HG03135 (cell line): Measurements from ENCODE around the gene LDLRAD1.
"Not testable (repeated sequence)": the region's sequence is repeated elsewhere in the genome, so short reads cannot be mapped to it uniquely, and the experiment has no call there.

Experiments
- ATAC-seq: cut with Tn5 transposase; IDR thresholded peaks from one replicate; pipeline ENCODE4 v1.9.1; 2021; ENCODE audit warnings: mild to moderate bottlenecking, moderate library complexity; ENCODE audit not compliant: unreplicated experiment

LDLRAD1 gene

DNA sequence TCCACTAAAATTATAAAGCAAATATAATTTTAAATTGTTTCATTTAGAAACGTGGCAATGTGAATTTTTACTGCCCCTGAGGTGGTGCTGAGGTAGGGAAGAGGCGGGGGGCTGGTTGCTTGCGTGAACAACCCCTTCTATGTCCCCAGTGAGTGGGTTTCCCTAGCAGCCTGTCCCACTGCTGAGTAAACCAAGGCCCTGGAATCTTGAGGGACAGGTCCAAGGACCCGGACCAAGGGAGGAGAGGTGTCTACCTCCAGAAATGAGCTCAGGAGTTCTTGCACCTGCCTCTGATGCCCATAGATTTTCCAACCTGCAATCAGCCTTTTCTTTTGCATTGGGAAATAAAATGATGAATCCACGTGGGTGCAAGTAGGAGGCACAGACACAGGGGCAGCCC is 649 bp upstream of the LDLRAD1 start:
- no peak for ATAC-seq

DNA sequence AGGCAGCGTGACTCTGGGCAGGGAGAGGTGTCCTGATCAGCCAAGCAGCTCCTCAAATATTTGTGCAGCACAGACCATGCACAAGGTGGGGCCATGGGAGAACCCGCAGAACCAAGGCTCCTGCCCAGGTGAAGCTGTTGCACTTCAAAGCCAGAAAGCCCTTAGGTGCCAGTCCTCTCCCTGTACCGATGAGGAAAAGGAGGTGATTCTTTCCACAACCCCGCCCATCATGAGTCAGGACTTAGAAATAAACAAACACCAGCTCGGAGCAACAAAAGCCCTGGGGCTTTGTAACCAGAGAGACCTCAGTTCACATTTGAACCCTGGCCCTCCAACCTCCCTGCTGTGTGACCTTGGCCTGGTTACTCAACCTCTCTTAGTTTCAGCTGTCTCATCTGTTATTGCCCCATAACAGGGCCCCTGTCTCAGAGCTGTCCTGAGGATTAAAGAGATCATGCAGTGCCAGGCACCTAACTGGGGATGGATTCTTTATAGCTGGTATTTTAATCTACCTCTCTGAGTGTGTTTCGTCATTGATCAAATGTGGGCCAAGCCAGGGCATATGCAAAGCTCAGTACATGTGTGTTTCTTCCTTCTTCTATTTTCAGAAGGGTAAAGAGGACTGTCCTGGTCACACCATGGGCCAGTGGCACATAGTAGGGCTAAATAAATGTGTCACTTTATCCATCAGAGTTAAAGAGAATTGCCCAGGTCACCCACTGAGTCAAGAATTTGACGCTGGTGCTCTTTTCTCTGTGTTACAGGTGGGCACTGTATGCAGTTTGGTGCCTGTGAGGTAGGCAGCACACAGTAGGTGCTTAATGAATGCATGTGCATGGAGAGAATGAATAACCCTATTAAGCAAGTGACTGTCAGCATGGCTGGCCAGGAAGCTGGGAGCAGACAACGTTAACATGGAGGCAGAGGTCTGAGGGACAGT is 1.4 kb downstream of the LDLRAD1 start:
- ATAC-seq, result no peak

DNA sequence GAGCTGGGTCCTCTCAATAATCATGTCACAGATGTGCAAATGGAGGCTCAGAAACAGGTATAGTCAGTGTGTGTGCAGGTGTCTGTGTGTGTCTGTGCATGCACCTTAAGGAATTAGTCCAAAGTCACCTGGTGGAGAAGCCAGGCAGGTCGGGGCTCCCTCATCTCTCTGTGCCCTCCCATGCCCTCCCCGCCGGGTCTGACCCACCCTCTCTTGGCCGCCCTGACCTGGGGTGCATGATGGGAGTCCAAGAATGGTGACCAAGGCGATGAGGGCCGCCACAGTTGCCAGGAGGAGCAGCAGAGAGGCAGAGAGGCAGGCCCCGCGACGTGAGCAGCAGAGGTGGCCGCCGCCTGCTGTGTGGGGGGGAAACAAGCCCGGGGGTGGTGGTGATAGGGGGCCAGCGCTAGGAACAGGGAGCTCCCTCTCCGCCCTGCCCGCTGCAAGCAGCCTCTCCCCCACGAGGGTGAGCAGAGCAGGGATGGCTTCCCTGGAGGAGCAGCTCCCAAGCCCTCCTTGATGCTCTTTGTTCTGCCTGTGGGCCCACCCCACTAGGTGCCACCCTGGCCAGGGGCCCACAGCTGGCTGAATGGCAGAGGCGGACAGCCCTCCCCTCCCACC is 3.9 kb downstream of the LDLRAD1 start:
- ATAC-seq, result no peak

DNA sequence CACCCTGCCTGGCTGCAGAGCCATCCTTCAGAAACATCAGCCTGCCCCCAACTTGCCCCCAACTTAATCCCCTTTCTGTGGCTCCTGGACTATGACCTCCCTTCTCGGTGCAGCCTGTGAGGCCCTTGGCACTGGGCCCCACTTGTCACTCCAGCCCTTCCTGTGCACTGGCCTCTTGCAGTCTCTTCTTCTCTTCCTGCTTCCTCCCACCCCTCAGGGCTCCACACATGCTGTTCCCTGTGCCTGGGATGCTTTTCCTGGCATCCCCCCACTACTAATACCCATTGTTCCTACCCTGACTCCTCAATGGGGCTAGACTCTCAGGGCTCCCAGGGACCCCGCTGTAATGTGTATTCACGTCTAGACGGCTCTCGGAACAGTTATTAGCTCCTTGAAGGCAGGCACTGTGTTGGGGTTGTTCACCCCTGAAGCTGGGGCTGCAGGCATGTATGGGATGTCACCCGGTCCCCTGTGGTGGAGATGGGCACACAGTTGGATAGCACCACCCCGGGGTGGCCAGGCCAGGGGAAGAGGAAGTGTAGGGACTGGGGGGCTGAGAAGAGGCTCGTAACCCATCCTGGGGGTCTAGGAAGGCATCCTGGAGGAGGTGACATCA is 4.5 kb downstream of the LDLRAD1 start:
- ATAC-seq, result no peak

DNA sequence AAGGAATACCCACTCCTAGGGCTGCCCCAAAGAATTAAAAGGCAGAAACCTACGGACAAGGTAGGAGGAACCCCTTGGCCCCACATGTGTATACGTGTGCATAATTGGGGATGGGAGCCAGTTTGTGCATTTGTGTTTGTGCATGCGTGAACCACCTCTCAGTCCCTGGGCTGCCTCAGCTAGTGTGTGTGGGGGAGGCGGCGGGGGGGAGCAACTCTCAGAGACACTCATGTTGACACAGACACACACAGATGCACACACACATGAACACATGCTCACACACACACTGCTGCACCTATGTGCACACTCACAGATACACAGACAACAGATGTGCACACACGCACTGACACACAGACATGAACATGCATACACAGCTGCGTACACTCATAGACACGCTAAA is 5.1 kb downstream of the LDLRAD1 start:
- no peak for ATAC-seq

DNA sequence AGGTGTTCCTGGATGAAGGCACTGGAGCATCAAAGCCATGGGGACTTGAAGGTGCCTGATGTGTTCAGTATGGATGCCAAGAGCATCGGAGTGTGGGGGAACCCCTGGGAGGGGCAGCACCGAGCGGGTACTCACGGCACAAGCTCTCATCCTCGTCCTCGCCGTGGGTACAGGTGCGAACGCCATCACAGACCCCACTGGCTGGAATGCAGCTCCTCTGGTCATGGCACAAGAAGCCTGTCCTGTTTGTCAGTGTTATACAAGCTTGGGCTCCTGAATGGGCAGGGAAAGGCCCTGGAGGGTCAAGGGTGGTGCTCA is 6.0 kb downstream of the LDLRAD1 start:
- ATAC-seq, result no peak

DNA sequence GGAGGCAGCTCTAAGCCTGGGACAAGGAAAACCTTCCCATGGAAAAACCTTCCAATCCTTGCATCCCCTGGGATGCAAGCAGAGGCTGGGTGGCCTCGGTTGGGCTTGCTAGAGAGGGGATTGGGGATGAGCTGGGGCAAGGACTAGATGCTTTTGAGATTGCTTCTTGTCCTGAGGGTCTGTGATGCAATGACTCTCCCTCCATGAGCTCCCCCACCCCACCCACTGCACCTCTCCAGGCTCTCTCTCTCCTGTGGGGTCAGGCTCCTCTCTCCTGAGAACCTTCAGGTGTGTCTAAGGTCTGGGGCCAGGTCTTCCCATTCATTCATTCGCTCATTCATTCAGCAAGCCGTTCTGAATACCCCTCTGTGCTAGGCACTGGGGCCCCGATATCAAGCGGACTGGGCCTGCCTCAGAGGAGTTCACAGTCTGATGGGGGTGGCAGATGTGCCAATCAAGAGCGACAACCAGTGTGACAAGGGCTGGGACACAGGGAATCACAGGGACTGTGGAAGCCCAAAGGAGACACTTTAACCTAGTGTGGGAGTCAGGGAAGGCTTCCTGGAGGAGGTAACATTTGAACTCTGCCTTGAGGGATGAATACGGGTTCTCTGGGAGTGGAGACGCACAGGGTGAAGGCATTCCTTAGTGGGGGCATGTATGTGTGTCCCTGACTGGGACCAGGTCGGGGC is 6.5 kb downstream of the LDLRAD1 start:
- ATAC-seq, result no peak

DNA sequence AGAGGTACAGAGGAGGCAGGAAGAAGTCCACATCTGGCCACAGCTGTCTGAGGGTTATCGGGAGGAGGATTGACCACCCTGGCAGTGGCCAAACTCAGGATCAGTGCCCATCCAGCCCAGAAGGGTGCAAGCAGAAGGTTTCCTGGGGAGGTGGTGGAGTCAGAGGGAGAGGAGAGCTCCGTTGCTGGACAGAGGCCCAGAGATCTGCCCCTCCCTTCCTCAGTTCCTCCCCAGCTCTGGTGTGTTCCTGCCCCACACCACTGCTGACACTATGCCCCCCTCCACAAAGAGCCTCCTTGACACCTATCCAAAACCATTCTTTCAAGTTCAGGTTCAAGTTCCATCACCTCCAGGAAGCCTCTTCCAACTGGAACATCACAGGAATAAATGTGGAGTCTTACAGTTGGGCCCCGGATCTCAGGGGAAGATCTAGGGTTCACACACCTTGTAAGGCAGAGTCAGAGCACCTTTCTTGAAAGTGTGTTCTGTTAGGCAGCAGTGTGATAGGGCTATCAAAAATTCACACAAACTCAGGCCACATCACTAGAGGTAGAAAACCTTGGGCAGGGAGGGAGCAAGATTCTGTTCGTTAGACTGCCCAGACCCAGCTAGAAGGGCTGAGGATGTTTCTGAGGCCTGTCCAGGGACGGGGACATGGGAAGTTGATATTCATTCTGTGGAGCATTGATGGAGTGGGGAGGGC is 7.4 kb downstream of the LDLRAD1 start:
- ATAC-seq, result no peak

DNA sequence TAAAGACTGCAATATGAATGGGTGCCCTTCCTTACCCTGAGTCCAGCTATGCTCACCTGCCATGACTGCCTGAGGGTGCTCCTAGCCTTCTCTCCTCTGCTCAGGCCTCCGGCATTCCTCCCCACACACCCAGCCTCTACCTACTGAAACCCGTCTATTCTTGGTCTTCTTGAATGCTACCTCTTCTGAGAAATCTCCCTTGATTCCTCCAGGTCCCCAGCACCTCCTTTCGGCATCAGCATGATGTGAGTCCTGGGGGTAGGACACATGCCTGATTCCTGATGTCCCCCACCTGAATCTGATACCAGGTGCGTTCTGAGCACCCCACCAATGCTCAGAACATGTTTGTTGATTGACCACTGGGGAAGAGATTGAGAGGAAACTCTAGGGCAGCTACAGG is 8.6 kb downstream of the LDLRAD1 start:
- ATAC-seq, result no peak

DNA sequence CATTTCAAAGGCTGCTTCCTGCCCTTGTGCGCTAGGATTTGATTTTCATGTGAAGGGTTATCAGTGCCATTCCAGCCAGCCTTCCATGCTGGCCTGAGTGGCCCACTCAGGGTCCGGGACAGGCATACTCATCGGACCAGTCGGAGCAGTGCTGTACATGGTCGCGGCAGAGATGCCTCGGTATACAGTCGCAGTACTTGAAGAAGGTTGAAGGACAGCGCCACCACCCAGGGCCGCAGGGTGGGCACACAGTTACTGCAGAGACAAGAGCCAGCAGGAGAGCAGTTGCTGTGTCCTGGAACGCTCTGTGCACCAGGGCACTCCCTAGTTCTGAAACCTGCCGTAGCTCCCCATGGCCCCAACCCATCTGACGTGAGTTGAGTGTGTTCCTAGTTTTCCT is 9.1 kb downstream of the LDLRAD1 start:
- ATAC-seq, result no peak

DNA sequence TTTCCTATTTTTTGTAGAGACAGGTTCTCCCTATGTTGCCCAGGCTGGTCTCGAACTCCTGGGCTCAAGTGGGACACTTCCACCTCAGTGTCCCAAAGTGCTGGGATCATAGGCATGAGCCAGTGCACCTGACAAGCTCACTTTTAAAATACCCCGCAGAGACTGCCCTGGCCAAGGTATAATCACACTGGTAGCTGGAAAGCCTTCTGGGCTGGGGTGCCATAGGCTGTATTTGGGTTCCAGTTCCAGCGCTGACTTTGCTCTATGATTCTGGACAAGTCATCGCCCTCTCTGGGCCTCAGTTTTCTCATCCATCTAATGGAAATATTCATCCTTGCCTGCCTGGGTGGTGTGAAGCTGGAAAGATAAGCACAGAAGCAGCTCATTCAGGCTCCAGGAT is 10.4 kb downstream of the LDLRAD1 start:
- no peak for ATAC-seq

DNA sequence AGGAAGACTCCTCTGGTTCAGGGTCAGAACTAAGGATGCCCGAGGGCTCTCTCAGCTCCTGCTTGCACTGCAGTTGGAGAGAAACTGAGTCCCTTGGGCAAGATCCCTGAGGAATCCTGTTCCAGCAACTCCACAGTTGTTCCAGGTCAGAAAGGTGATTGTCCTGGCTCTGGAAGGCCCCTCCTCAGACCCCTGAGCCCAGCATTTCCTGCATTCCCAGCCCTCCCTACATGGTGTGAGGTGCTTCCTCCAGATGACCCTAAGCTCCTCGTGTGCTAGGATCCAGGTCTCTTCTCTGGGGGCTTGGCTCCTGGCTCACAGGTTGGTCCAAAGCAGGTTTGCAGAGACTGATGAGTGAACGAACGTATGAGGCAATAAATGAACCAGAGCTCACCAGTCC is 11.5 kb downstream of the LDLRAD1 start:
- no peak for ATAC-seq

DNA sequence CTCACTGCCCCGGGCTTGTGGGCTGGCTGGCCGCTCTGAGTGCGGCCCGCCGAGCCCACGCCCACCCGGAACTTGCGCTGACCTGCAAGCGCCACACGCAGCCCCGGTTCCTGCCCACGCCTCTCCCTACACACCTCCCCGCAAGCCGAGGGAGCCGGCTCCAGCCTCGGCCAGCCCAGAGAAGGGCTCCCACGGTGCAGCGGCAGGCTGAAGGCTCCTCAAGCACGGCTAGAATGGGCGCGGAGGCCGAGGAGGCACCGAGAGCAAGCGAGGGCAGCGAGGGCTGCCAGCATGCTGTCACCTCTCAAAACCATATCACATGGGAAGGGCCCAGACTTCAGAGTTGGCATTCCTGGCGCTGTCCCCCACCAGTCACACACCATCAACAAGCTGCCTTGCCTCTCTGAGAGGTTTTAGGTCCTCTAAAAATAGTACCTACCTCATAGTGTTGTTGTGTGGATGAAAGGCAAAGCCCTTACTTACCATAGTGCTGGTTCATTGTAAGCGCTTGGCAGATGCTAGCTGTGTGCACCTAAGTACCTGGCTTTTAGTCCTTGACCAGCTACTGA is 13.4 kb downstream of the LDLRAD1 start:
- no peak for ATAC-seq

DNA sequence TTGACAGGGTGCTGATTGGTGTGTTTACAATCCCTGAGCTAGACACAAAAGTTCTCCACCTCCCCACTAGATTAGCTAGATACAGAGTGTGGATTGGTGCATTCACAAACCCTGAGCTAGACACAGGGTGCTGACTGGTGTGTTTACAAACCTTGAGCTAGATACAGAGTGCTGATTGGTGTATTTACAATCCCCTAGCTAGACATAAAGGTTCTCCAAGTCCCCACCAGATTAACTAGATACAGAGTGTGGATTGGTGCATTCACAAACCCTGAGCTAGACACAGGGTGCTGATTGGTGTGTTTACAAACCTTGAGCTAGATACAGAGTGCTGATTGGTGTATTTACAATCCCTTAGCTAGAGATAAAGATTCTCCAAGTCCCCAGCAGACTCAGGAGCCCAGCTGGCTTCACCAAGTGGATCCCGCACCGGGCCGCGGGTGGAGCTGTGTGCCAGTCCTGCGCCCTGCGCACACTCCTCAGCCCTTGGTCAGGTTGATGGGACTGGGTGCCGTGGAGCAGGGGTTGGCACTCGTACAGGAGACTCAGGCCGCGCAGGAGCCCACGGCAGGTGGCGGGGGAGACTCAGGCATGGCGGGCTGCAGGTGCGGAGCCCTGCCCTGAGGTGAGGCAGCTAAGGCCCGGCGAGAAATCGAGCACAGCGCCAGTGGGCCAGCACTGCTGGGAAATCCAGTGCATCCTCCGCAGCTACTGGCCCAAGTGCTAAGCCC is 14.1 kb downstream of the LDLRAD1 start:
- not testable (repeated sequence) for ATAC-seq

DNA sequence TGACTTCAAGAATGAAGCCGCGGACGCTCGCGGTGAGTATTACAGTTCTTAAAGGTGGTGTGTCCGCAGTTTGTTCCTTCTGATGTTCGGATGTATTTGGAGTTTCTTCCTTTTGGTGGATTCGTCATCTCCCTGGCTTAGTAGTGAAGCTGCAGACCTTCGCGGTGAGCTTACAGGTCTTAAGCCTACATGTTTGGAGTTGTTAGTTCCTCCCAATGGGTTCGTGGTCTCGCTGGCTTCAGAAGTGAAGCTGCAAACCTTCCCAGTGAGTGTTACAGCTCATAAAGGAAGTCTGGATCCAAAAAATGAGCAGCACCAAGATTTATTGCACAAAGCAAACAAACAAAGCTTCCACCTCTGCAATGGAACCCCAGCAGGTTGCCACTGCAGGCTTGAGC is 14.7 kb downstream of the LDLRAD1 start:
- no peak for ATAC-seq

DNA sequence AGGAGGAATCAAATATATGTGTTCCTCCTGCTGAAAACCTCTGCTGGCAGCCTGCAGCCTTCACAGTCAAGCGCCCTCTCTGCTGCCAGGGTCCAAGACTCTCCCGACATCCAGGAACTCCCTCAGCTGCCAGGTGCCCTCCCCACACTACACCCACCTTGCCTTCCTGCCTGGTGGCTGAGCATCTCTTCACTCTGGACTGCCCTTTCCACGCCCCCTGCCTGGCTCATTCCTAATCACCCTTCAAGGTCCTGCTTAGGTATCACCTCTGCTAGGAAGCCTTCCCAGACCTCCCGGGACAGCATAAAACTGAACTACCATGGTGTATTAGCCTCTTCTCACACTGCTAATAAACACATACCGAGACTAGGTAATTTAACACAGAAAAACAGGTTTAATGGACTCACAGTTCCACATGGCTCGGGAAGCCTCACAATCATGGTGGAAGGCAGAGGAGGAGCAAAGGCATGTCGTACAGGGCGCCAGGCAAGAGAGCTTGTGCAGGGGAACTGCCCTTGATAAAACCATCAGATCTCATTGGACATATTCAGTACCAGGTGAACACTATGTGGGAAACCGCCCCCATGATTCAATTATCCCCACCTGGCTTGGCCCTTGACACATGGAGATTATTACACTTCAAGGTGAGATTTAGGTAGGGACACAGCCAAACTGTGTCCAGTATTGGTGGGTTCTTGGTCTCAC is 15.3 kb downstream of the LDLRAD1 start:
- ATAC-seq, result no peak

DNA sequence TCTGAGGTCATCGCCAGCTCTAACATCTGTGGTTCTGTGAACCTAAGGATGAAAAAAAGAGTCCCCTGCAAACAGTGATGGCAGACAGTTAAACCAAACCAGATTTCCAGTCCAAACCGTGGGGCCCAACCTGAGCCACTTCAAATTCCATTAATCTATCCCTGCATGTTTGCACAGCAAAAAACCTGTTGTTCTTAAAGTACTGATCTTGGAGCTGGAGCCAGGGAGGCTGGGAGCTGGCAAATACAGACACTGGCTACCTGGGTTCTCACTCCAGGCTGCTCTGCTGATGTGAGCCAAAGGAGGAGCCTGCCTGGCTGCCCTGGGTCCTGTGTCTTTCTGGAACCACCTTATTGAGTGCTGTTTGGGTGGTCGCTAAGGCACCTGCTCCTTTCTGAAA is 16.4 kb downstream of the LDLRAD1 start:
- ATAC-seq, result no peak

DNA sequence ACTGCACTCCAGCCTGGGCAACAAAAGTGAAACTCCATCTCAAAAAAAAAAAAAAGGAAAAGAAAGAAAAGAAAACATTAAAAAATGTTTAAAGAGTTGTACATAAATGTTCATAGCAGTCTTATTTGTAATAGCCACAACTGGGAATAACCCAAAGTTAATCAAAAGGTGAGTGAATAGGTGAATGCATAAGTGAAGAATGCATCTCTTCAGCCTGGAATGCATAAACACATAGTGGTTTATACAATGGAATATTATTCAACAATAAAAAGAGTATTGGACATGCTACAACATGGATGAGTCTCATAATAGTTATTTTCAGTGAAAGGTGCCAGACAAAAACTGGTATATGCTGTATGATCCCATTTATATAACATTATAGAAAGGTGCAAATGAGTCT is 18.1 kb downstream of the LDLRAD1 start:
- ATAC-seq, result no peak

DNA sequence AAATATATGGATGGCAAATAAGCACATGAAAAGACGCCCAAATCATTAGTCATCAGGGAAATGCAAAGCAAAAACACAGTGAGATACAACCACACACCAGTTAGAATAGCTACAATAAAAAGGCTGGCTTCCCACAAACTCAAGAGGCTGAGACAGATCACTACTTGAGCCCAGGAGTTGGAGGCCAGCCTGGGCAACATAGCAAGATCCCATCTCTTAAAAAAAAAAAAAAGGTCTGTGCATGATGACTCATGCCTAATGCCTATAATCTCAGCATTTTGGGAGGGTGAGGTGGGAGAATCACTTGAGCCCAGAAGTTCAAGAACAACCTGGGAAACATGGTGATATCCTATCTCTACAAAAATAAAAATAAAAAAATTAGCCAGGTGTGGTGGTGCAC is 19.8 kb downstream of the LDLRAD1 start:
- no peak for ATAC-seq
